ENCODE measurements around the gene KIF6. TPM values are rescaled to one million over a fixed set of nuclear protein-coding genes. Genes with fewer than 3 reads are reported as not detected.
"Not testable (repeated sequence)": the region's sequence is repeated elsewhere in the genome, so short reads cannot be mapped to it uniquely, and the experiment has no call there.

KIF6 gene
- total RNA-seq, 1 donor from 2014 or later, result not detected

DNA sequence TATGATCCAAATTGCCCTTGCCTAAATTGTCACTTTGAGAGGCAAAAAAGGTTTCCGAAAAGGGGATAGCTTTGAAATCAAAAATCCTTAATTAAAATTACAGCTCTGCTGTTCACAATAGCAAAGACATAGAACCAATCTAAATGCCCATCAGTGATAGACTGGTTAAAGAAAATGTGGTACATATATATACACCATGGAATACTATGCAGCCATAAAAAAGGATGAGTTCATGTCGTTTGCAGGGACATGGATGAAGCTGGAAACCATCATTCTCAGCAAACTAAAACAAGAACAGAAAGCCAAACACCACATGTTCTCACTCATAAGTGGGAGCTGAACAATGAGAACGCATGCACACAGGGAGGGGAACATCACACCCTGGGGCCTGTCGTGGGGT, 1.9 kb downstream of the KIF6 start:
- intact Hi-C loops (cut with DNase I); DNase-seq (ENCODE audit: low spot score): not testable (repeated sequence)

DNA sequence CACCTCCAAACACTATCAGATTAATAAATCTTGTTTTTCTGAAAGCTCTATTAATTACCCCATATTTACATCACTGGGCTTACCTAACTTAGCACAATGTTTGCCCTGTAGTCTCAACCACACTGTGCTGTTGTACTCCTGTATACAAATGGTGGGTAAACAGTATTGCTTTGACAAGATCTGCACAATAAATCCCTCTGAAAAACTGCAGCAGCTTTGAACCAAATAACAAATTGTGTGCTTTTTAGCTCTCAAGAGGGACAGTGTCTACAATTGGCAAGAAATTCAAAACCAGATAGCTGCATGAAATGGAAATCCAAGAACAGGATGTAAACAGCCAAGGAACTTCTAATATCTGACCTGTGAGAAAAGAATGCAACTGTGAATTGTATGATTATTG, 10.4 kb downstream of the KIF6 start:
- no peak for DNase-seq (ENCODE audit: low spot score)
- intact Hi-C loops (cut with DNase I), result no loop called here

DNA sequence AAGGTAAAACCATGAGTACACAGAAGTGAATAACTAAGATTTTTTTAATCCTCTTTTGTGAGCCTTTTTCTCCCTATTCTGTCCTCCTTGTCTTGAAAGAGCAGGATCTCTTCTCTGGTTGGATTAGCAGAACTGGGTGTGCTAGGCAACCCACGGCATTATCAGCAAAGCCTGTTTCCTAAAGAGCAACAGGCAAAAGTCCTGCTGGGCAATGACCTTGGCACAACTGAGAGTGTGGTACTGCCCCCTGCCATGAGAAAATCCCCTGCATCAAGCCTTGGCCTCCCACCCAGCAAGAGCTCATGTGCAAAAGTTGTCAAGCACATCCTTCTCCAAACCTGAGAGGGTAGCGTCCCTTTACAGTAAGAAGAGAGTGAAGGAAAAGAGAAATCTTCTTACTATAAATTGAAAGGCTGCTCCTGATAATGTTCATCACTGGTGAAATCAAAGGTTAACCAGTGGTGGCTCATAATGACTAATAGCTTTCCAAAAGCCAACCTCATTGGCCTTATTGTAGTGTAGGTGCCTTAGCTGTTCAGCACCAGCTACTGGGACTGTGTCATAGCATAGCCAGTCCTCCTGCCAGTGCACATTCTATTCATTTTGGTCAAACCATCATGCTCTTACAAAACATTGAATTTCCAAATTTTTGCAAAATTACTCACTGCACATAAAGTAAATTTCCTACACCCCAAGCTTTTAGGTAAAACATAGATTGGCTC, 17.1 kb downstream of the KIF6 start:
- intact Hi-C loops (cut with DNase I), result no loop called here
- DNase-seq (ENCODE audit: low spot score), result no peak

DNA sequence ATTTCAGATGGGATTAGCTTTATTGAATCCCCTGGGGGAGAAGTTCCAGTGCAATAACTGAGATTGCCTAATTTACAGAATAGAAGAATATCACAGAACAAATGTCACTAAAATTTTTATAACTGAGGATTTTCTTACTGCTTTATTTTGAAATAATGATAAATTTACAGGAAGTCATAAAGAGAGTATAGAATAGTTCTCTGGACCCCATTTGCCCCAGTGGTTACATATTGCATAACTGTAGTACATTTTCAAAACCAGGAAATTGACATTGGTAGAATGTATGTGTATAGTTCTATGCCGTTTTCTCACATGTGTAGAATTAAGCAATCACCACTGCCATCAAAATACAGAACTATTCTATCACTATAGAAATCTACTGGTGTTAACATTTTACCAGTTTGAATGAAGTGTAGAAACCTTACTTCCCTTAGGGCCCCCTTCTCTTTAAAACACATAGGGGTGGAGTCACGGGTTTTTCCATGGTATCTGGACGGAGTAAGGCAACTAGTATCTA, 18.3 kb downstream of the KIF6 start:
- no peak for DNase-seq (ENCODE audit: low spot score)
- intact Hi-C loops (cut with DNase I), result no loop called here

DNA sequence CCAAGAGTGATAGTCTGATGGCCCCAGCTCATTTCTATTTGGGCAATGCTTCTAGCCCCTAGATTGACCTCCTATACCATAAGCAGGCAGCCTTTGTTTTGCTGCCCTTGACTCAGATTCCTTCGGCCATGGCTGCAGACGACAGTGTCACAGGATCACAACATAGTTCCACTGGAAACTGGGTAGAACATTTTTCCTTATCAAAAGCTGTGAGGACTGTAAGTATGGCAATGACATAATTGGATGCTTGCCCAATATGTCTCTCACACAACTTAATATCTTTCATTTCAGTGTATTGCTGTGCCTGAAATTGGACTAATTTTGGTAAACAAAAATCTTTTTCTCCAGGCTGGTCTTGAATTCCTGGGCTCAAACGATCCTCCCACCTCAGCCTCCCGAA, 22.9 kb downstream of the KIF6 start:
- DNase-seq (ENCODE audit: low spot score), result no peak
- intact Hi-C loops (cut with DNase I), result no loop called here

DNA sequence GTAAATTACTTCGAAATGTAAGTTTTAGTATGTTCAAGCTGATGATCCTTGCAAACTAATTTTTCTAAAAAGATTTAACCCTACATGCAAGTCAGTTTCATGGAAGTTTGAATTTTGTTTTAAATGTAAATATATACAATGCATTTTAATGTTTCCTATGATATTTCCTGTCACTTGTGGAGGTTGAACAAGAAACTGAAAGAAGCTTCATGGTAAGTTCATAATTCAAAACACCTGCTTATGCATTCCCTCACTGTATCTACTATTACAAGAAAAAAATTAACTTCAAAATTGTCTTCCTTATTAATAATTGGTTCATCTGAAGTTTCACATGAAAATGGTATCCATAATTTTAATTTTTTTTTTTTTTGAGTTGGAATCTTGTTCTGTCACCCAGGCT, 24.8 kb downstream of the KIF6 start:
- intact Hi-C loops (cut with DNase I), result no loop called here
- no peak for DNase-seq (ENCODE audit: low spot score)

DNA sequence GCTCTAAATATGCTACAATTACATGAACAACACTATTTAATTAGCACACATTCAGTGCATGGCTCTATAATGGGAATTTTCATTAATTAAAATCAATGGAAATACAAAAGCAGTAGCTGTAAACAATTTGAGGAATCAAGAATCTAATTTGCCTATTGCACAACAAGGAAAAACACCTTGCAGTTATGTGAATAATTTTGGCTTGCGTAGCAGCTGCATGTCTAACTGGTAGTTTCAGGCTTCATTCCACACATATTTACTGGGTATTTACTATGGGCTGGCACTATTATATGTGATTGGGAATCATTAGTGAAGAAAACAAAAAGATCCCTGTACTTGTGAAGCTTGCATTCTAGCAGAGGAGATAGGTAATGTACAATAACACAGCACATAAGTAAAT, 26.4 kb downstream of the KIF6 start:
- DNase-seq (ENCODE audit: low spot score), result no peak
- intact Hi-C loops (cut with DNase I), result no loop called here

DNA sequence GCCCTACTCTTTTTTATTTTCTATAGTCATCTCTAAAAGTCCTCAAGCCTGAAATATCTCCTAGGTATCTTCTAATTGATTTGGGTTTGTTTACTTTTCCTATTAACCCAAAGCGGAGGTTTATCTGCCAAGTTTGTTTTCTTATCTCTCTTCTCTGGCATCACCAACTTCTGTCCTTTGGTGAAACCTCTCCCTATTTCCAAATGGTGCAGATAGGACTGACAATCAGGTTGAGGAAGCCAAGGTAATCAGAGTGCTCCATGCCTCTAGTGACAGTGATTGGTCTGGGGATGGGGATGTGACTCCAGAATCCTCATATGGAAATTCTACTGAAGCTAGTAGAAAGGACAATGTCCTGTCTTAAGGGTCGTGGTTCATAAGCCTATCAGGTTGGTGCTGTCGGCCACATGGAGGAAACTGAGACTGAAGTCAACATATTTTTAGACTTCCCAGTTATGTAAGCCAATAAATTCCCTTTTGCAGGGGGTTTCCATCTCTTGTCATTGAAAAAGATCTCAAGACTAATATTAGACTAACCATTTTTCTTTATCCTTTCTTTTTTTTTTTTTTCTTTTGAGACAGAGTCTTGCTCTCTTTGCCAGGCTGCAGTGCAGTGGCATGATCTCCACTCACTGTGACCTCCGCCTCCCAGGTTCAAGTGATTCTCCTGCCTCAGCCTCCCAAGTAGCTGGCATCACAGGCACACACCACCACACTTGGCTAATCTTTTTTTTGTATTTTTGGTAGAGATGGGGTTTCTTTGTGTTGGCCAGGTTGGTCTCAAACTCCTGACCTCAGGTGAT, 28.0 kb downstream of the KIF6 start:
- no peak for DNase-seq (ENCODE audit: low spot score)
- intact Hi-C loops (cut with DNase I), result no loop called here

DNA sequence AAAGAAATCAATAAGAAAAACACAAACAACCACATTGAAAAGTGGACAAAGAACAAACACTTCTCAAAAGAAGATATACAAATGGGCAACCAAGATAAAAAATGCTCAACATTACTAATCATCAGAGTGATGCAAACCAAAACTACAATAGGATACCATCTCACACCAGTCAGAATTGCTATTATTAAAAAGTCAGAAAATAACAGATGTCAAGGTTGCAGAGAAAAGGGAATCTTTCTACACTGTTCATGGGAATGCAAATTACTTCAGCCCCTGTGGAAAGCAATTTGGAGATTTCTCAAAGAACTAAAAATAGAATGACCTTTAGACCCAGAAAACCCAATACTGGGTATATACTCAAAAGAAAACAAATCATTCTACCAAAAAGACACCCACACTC, 29.8 kb downstream of the KIF6 start:
- intact Hi-C loops (cut with DNase I), result no loop called here
- no peak for DNase-seq (ENCODE audit: low spot score)

DNA sequence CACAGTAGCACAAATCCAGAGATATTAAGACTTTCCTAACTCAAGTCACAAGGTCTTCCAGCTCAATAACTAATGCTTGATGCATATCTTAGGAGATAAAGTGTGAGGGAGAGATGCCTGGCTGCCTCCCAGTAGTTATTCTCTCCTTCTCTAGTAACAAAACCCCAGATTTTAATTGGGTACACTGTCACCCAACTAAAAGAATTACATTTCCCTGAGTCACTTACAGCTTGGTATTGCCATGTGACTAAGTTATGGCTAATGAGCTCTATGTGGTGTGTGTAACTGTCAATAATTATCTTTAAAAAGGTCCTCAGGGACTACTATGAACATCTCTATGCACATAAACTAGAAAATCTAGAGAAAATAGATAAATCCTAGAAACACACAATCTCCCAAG, 32.0 kb downstream of the KIF6 start:
- intact Hi-C loops (cut with DNase I), result no loop called here
- no peak for DNase-seq (ENCODE audit: low spot score)

DNA sequence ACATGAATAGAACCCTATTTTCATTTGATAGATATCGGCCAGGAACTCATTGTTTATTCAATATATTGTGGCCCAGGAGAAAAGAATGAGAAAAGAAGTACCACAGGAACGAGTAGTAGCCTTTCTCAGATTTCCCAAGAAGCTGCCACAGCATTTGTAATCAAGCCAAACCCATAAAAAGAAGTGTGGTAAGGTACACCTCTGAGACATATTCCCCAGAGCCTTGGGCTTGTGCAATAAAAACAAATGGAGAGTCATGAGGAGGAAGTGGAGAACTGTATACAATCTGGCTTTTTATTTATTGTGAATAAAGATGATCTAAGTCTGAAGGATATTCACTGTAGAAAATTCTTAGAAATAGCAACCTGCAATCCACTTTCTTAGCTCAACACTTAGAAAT, 36.7 kb downstream of the KIF6 start:
- intact Hi-C loops (cut with DNase I), result no loop called here
- no peak for DNase-seq (ENCODE audit: low spot score)

DNA sequence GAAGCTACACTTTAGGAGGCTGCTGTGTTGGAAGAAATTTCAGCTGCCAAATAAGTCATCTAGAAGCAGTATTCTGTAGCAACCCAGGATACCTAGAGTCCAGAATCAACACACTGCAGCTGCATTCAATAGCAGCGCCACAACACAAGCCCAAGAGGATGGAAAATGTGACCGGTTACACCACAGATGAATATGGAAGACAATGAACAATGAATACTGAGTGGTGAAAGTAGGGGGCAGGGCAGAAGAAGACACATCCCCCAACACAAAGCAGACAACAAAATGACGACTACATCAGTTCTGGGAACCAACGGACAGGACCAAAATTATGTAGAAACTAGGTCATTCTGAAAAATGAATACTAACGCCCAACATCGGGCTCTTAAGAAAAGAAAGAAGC, 38.2 kb downstream of the KIF6 start:
- intact Hi-C loops (cut with DNase I), result no loop called here
- DNase-seq (ENCODE audit: low spot score), result no peak

DNA sequence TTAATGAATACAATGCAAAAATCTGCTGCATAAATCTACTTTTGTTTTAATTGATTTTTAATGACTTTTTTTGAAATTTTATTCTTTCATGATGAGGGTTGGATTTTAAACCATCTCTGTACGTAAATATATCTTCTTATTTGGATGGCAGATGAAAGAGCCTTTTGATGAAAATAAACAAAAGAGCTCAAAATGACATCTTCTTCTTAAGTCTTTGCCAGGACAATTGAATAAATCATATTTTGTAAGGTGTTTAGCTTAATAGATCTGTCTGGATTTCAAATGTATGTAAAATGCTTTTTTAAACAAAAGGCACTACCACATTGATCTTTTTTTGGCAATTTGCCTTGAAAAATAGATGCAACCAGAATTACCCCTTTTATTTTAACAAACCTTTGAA, 39.3 kb downstream of the KIF6 start:
- intact Hi-C loops (cut with DNase I), result no loop called here
- DNase-seq (ENCODE audit: low spot score), result no peak

DNA sequence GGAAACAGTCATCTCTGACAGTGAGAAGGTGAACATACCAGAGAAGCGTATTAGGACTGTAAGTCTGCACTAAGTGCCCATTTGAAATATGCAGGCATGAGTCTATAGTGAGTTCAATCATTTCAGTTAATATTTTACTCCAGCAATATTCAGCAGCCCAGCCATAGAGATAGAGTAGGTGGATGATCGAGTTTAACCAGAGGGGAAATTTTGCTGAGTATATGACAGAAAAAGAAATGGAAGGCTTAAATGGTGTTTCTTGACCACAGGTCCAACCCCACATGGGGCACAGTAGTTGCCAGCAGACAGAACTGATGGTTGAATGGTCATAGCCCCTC, 39.8 kb downstream of the KIF6 start:
- intact Hi-C loops (cut with DNase I), result no loop called here
- no peak for DNase-seq (ENCODE audit: low spot score)

DNA sequence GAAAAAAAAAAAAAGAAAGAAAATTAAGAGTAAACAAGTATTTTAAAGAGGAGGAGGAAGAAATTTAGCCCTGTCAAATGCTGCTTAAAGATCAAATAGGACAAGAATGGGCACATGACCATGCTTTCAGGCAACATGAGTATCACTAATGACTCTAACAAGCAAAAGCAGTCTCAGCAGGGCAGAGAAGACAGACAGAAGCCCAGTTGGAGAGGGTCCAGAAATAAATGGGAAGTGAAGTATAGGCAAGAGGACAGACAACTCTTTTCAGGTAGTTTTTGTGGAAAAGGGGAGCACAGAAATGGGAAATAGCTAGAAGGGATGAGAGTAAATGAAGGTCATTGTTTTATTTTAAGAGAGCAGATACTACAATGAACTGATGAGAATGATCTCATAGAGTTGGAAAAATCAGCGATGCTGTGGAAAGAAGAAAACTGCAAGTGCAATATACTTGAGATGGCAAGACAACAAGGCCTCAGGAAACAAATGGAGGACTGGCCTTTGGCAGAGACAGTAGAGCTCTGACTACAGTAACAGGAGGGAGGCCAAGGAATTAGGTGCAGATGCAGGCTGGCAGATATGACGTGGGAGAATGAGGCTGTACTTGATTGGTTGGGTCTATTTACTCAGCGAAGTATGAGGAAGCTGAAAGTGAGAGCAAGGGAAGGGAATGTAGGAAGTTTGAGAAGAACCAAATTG, 40.3 kb downstream of the KIF6 start:
- DNase-seq (ENCODE audit: low spot score), result no peak
- intact Hi-C loops (cut with DNase I), result no loop called here

DNA sequence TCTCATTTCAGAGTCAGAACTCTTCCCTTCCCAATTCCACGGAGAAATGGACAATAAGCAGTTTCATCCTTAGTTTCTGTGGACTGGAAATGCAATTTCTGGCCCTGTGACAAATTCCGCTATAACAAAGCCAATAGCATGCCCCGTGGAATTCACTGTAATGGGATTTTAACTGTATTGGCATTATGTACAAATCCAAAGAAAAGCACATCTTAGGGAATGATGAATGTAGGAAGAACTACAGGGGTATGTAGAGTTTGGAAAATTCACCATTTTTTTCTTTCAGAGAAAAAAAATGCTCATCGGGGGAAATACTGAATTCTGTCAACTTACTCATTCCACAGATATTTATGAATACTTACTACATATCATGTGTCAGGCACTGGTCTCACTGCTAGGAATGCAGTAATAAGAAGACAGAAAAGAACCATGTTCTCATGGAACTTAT, 43.5 kb downstream of the KIF6 start:
- no peak for DNase-seq (ENCODE audit: low spot score)
- intact Hi-C loops (cut with DNase I), result no loop called here

DNA sequence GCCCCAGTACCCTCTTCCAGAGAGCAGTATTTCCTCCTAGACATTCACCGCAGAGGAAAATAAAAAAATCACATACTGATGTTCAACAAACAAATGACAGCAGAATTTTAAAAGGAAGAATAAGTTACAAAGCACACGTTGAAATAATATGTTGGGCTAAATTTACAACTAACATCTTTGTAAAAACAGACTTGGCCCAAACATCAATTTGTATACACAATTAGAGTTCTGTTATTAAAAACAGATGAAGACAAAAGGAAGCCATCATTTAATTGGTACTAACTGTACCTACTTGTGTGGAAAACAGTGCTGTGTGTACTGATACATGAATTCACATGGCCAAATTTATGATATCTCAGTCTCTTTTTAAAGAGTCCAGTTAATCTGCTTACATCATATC, 46.3 kb downstream of the KIF6 start:
- intact Hi-C loops (cut with DNase I), result no loop called here
- DNase-seq (ENCODE audit: low spot score), result no peak

DNA sequence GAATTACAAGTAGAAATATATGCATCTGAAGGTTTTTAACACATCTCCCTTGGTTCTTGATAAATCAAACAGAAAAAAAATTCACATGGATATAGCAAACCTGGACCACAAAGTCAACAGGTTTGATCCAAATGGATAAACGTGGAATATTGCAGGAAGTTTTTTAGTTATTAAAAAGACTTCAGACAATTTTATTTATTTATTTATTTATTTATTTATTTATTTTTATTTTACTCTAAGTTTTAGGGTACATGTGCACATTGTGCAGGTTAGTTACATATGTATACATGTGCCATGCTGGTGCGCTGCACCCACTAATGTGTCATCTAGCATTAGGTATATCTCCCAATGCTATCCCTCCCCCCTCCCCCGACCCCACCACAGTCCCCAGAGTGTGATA, 47.9 kb downstream of the KIF6 start:
- DNase-seq (ENCODE audit: low spot score); intact Hi-C loops (cut with DNase I): not testable (repeated sequence)

DNA sequence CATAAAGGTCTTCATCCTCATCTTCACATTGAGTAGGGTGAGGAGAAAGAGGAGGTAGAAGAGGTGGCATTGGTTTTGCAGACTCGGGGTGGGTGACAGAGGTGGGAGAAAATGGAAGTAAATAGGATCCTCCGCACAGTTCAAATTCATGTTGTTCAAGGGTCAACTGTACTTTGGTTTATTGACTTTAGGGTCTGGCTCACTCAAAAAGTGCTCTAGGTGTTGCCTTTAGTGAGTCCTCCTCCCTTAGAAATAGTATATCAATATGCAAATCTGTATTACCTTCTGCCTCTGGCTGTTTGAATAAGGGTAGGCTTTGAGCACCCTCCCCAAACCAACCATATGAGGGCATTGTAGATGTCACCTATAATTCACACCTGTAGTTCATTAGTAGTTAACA, 54.7 kb downstream of the KIF6 start:
- intact Hi-C loops (cut with DNase I), result no loop called here
- DNase-seq (ENCODE audit: low spot score), result no peak

DNA sequence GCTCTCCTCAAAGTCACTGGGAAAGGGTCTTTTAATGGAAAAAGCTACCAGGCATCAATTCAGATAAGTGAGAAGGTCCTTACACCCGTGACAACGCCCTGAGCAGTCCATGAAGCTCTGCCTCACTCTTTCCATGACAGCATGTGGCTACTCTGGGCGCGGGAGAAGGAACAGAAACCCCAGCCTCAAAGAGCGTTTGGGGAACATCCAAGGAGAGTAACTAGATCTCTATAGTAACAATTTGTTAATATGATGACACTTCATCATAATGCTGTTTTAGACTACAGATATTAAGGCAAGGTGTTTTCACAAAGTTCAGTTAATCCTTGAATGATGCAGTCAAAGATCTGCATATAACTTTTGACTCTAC, 55.2 kb downstream of the KIF6 start:
- no peak for DNase-seq (ENCODE audit: low spot score)
- intact Hi-C loops (cut with DNase I), result no loop called here
